GM23248 (cell line): ENCODE data around the gene ABCC1. TPM values are rescaled to one million over a fixed set of nuclear protein-coding genes. Genes with fewer than 3 reads are reported as not detected.

Experiments
- DNase-seq: peaks from one replicate; pipeline ENCODE4 v3.0.0-alpha.2; 2015
- H2AFZ ChIP-seq: fragments of 200-600 bp; sonication (generic); 2 replicates; pipeline ENCODE4 v1.6.1; 2016; ENCODE audit warnings: antibody characterized with exemption
- H3F3A ChIP-seq: fragments of 200-600 bp; sonication (generic); 2 replicates; pipeline ENCODE4 v1.6.1; 2016; ENCODE audit warnings: mild to moderate bottlenecking, antibody characterized with exemption, mixed run types; ENCODE audit not compliant: insufficient read depth
- H3K27ac ChIP-seq: fragments of 200-600 bp; sonication (generic); 2 replicates; pipeline ENCODE4 v1.5.1; 2016; ENCODE audit warnings: mild to moderate bottlenecking
- H3K27me3 ChIP-seq: fragments of 200-600 bp; sonication (generic); replicated peaks from 2 replicates; pipeline ENCODE4 v1.6.1; 2016; ENCODE audit warnings: mild to moderate bottlenecking; ENCODE audit not compliant: insufficient read depth
- H3K36me3 ChIP-seq: fragments of 200-600 bp; sonication (generic); 2 replicates; pipeline ENCODE4 v1.6.1; 2016; ENCODE audit warnings: low read depth, mild to moderate bottlenecking
- H3K4me1 ChIP-seq: fragments of 200-600 bp; sonication (generic); 2 replicates; pipeline ENCODE4 v1.6.1; 2016; ENCODE audit warnings: mild to moderate bottlenecking; ENCODE audit not compliant: insufficient read depth
- H3K4me2 ChIP-seq: fragments of 200-600 bp; sonication (generic); one replicate; pipeline ENCODE4 v1.6.1; 2016; ENCODE audit warnings: mild to moderate bottlenecking; ENCODE audit not compliant: unreplicated experiment
- H3K4me3 ChIP-seq: fragments of 200-600 bp; sonication (generic); 2 replicates; pipeline ENCODE4 v1.5.1; 2016; ENCODE audit warnings: mild to moderate bottlenecking
- H3K79me2 ChIP-seq: fragments of 200-600 bp; sonication (generic); 2 replicates; pipeline ENCODE4 v1.6.1; 2016; ENCODE audit warnings: mild to moderate bottlenecking; ENCODE audit not compliant: insufficient read depth
- H3K9ac ChIP-seq: fragments of 200-600 bp; sonication (generic); 2 replicates; pipeline ENCODE4 v1.6.1; 2016; ENCODE audit warnings: mild to moderate bottlenecking
- H3K9me2 ChIP-seq: fragments of 200-600 bp; sonication (generic); 2 replicates; pipeline ENCODE4 v1.6.1; 2016; ENCODE audit warnings: mixed run types, mild to moderate bottlenecking, moderate library complexity; ENCODE audit not compliant: insufficient read depth
- H3K9me3 ChIP-seq: fragments of 200-600 bp; sonication (generic); one replicate; pipeline ENCODE4 v1.6.1; 2017; ENCODE audit warnings: low read depth
- H4K20me1 ChIP-seq: fragments of 200-600 bp; sonication (generic); 2 replicates; pipeline ENCODE4 v1.6.0; 2016; ENCODE audit not compliant: insufficient read depth
- EZH2 ChIP-seq: fragments of 200-600 bp; sonication (generic); IDR thresholded peaks from 2 replicates; pipeline ENCODE4 v1.6.1; 2018; ENCODE audit warnings: antibody characterized with exemption, mild to moderate bottlenecking; ENCODE audit not compliant: insufficient read depth, poor library complexity, severe bottlenecking
- EZH2phosphoT487 ChIP-seq: fragments of 200-600 bp; sonication (generic); IDR thresholded peaks from 2 replicates; pipeline ENCODE4 v1.6.1; 2018; ENCODE audit warnings: antibody characterized with exemption, moderate library complexity, mild to moderate bottlenecking, low read depth; ENCODE audit not compliant: insufficient read depth
- WGBS, 2 experiments: methylation state at CpG; one replicate each; pipeline ENCODE4 v1.1.6; 2015 to 2017; ENCODE audit warnings: low lambda C conversion rate in 2 of 2, low coverage in 1 of 2; ENCODE audit errors: missing lambda C conversion rate in 2 of 2; 5-methylcytosine and 5-hydroxymethylcytosine counted together
- in situ Hi-C: fragments of 300-500 bp; cut with MboI; formaldehyde crosslinking; loops from 2 replicates; pipeline ENCODE4 v1.15.0; 2020
- polyA plus RNA-seq: library from polyadenylated mRNA; unstranded; fragments of >200 nt; fragmentation: Nextera tagmentation; extraction: Ambion mirVana; gene quantifications from 2 replicates; pipeline ENCODE4 v1.2.1, GENCODE V29; 2016
- total RNA-seq: library from RNA; depleted of rRNA; stranded (reverse); fragments of >200 nt; shearing (Covaris generic); gene quantifications from 2 replicates; pipeline ENCODE4 v1.2.3, GENCODE V29; 2014

Gene ABCC1
- total and polyA plus RNA-seq, 2 experiments from 2014 or later, result 16.2 to 25.5 TPM

DNA sequence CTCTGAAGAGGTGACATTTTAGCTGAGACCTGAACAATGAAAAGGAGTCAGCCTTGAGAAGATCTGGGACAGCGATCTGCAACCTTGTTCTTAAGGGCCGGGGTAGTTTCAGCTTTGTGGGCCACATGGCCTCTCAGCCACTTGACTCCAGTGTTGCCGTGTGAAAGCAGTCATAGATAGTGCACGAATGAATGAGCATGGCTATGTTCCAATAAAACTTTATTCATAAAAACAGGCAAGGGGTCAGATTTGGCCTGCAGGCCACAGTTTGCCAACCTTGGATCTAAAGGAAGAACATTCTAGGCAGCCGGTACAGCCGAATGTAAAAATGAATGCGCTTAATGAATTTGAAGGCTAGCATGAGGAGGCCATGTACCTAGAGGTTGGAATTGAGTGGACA, 190.4 kb downstream of the ABCC1 start:
- Histone ChIP-seq H3K79me2 (no peaks in the 10 kb centered on the region), H4K20me1 (no peaks in the 10 kb centered on the region), H3K27me3 (no peaks in the 10 kb centered on the region), H3K4me2 (no peak overlapping the region), H3F3A (no peaks in the 10 kb centered on the region; the same call in 1 of the 2 replicates), H3K36me3 (peaks cover 42% of the 10 kb centered on the region; the same call in 1 of the 2 replicates), H3K9me2 (no peaks in the 10 kb centered on the region), H3K9me3 (no peaks in the 10 kb centered on the region), H3K27ac (no peak overlapping the region), H3K9ac (no peak overlapping the region), H3K4me1 (no peaks in the 10 kb centered on the region), H2AFZ (no peak overlapping the region), H3K4me3 (no peak overlapping the region)
- WGBS, 2 experiments, result 93 to 95% methylated on average over 7 of the region's 7 CpGs
- no peak for DNase-seq
- TF ChIP-seq EZH2 (no peak), EZH2phosphoT487 (no peak)
- in situ Hi-C loops, result no loop called here

GRCh38 chr16:16140537-16140936, 191.1 kb downstream of the ABCC1 start:
- Histone ChIP-seq H2AFZ (no peak overlapping the region), H3F3A (no peaks in the 10 kb centered on the region; the same call in 1 of the 2 replicates), H3K4me3 (no peak overlapping the region), H3K36me3 (peaks cover 37% of the 10 kb centered on the region; the same call in 1 of the 2 replicates), H3K79me2 (no peaks in the 10 kb centered on the region), H3K4me2 (no peak overlapping the region), H4K20me1 (no peaks in the 10 kb centered on the region), H3K27me3 (no peaks in the 10 kb centered on the region), H3K9ac (no peak overlapping the region), H3K27ac (no peak overlapping the region), H3K9me2 (no peaks in the 10 kb centered on the region), H3K4me1 (no peaks in the 10 kb centered on the region), H3K9me3 (no peaks in the 10 kb centered on the region)
- DNase-seq, result no peak
- TF ChIP-seq EZH2phosphoT487 (no peak), EZH2 (no peak)
- WGBS, 2 experiments, result 61 to 73% methylated on average over 4 of the region's 4 CpGs
- in situ Hi-C loops, result no loop called here

DNA sequence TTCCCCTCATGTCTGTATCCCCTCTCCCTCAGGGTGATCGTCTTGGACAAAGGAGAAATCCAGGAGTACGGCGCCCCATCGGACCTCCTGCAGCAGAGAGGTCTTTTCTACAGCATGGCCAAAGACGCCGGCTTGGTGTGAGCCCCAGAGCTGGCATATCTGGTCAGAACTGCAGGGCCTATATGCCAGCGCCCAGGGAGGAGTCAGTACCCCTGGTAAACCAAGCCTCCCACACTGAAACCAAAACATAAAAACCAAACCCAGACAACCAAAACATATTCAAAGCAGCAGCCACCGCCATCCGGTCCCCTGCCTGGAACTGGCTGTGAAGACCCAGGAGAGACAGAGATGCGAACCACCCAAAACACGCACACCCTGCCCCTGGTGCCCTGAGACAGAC, 191.7 kb downstream of the ABCC1 start:
- Histone ChIP-seq H3K4me3 (no peak overlapping the region), H3K4me1 (no peaks in the 10 kb centered on the region), H2AFZ (no peak overlapping the region), H3K9ac (no peak overlapping the region), H3K79me2 (no peaks in the 10 kb centered on the region), H4K20me1 (no peaks in the 10 kb centered on the region), H3K36me3 (peaks cover 40% of the 10 kb centered on the region; the same call in 1 of the 2 replicates), H3K27ac (no peak overlapping the region), H3K9me3 (no peaks in the 10 kb centered on the region), H3K9me2 (no peaks in the 10 kb centered on the region), H3K27me3 (no peaks in the 10 kb centered on the region), H3K4me2 (no peak overlapping the region), H3F3A (no peaks in the 10 kb centered on the region; the same call in 1 of the 2 replicates)
- no peak for DNase-seq
- TF ChIP-seq EZH2phosphoT487, result no peak
- no peak for TF ChIP-seq EZH2
- in situ Hi-C loops, result no loop called here
- WGBS, 2 experiments, result 93% methylated on average over 11 of the region's 11 CpGs

- Histone ChIP-seq H3K36me3 (peaks cover 34% of the 10 kb centered on the region; the same call in 1 of the 2 replicates), H2AFZ (no peak overlapping the region), H3K9me2 (no peaks in the 10 kb centered on the region)
These were observed 192.5 kb downstream of the ABCC1 start for GRCh38 chr16:16141784-16142396.

More at GRCh38 chr16:16141784-16142396, 192.5 kb downstream of the ABCC1 start:
- Histone ChIP-seq H3K79me2 (no peaks in the 10 kb centered on the region), H3K4me1 (no peaks in the 10 kb centered on the region), H3K4me2 (no peak overlapping the region), H4K20me1 (no peaks in the 10 kb centered on the region), H3K4me3 (no peak overlapping the region), H3K27ac (no peak overlapping the region), H3K9ac (no peak overlapping the region), H3F3A (no peaks in the 10 kb centered on the region; the same call in 1 of the 2 replicates), H3K27me3 (no peaks in the 10 kb centered on the region), H3K9me3 (no peaks in the 10 kb centered on the region)
- in situ Hi-C loops, result no loop called here
- TF ChIP-seq EZH2 (no peak), EZH2phosphoT487 (no peak)
- 75 to 81% methylated on average over 4 to 7 of the region's 7 CpGs for WGBS, 2 experiments
- DNase-seq, result no peak
